Inflammatory macrophage treated with lipopolysaccharide for 1 hour (primary cell): ENCODE results near the gene NUAK1.

ENCODE experiments used
- DNase-seq, 2 donors: peaks; one replicate each; pipeline ENCODE4 v3.0.0-alpha.2; 2020 to 2022

Gene NUAK1

GRCh38 chr12:106080041-106080790, 58.5 kb downstream of the NUAK1 start:
- no peak for DNase-seq

DNA sequence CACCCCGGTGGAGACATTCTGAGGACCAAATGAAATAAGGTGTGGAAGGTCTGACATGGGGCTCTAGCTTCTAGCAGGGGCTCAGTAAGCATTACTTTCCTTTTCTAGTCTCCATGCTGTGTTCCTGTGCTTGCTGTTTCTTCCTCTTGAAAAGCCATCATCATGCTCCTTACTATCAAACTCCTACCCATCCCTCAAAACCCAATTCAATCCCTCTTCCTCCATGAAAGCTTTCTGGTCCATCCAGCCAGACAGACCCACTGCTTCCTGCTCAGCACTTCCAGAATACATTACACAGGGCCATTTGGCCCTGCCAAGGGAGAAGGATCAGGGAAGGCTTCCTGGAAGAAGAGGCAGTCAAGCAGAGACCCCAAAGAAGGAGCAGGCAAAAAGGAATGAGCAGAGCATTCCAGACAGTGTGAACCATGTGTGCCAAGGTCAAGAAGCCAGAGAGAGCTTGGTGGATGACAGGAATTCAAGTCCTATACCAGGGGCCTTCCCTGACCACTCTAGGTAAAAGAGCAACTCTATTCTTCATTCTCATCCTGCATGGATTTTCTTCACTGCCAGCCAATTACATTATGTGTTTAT, 59.5 kb downstream of the NUAK1 start:
- DNase-seq = no peak

GRCh38 chr12:106078358-106079010, 60.3 kb downstream of the NUAK1 start:
- no peak for DNase-seq

DNA sequence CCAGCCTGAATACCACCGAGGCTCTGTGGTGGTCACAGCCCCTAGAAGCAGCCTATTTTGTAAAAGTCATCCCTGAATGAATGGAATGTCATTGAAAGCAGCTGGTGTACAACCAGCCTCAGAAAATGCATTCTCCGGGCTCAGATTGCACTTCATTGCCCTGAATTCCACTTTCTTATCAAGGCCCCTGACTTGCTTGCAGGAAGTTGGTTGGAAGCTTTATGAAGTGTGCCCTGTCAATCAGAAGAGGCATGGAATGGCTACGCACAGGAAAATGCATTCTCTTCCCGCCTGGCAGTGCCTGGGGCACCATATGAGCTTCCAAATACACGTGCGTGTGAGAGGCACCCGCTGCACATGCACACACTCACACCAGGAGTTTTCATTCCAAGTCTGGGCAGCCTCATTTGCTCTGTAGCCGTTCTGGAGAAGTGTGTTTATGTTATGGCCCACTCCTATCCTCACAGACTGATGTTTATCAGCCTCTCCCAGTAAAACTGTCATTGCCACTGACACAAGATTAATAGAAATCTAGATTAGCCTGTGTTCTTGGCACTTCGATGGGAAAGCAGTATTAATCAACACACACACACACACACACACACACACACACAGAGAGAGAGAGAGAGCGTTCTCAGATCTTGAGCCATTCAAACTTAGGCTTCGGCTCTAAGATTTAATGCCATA, 63.9 kb downstream of the NUAK1 start:
- no peak for DNase-seq

DNA sequence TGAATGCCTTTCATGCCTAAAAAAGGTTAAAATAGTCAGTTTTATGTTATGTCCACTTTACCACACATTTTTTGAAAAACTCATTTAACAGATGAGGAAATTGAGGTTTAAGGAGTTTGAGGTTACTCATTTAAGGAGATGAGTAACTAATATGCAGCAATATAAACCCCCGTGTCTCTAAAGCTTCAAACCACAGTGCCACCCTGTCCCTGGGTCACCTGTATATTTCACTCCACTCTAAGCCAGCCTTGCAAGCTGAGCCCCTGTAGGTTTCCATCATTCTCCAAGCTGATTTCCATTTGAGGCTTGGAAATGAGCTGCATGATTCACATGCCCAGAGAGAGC, 64.4 kb downstream of the NUAK1 start:
- DNase-seq = no peak

GRCh38 chr12:106073179-106073578, 65.6 kb downstream of the NUAK1 start:
- no peak for DNase-seq

GRCh38 chr12:106072751-106073150, 66.0 kb downstream of the NUAK1 start:
- DNase-seq = no peak

GRCh38 chr12:106071686-106072085, 67.1 kb downstream of the NUAK1 start:
- no peak for DNase-seq

DNA sequence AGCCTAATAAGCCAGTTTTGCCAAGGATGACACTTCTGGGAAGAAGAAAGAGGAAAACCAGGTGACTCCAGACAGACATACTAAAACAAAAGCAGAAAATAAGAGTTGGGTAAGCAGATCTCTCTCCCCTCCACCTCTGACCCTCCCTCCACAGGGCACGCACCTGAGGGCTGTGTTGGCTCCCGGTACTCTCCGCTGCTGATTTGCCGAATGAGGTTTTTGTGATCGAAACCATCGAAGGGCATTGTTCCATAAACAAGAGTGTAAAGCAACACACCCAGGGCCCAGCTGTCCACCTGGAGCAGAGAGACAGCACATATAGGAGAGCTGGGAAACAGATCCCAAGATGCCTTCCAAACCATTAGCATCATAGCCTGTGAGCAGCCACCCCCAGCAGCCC, 68.1 kb downstream of the NUAK1 start:
- DNase-seq = no peak

DNA sequence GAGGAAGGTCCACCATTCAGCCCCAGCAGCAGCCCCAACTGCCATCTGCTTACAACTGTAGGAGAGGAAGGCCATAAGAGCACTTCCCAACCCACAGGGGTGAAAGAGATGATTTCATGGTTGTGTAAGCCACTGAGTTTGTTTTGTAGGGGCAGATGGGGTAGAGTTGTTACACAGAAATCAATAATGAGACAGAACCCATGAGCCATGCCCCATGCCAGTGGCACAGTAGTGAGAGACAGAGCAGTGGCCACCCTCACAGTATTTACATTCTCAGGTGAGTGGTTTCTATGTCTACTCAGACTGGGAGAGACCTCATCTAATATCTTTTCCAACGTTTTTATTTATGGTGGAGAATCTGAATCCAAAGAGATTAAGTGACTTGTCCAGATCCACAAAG, 68.6 kb downstream of the NUAK1 start:
- no peak for DNase-seq

- no peak for DNase-seq
These were observed 70.5 kb downstream of the NUAK1 start for GRCh38 chr12:106068296-106068695.

DNA sequence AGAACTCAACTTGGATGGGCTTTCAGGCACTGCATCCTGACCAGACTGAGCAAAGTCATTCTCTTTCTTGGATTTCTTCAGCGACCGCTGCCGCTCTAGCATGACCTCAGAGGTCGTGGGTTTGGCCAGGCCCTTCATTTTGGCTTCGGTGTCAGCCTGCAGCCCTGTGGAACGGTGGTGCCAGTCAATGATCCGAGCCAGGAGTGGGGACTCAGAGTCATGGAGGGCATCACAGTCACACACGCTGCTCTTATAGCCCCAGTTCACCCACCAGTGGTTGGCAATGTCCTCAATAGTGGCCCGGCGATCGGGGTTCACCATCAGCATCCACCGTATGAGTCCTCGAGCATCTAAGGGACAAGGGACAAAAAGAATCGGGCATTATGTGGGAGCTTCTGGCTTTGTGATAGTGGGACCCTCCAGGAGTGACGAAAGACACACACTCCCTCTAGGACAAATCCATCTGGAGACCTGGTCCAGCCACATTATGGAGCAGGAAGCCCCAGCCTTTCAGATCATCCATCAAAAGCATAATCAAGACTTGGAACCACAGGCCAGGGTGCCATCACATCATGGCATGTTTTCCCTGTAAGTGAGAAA, 71.0 kb downstream of the NUAK1 start:
- DNase-seq = no peak

DNA sequence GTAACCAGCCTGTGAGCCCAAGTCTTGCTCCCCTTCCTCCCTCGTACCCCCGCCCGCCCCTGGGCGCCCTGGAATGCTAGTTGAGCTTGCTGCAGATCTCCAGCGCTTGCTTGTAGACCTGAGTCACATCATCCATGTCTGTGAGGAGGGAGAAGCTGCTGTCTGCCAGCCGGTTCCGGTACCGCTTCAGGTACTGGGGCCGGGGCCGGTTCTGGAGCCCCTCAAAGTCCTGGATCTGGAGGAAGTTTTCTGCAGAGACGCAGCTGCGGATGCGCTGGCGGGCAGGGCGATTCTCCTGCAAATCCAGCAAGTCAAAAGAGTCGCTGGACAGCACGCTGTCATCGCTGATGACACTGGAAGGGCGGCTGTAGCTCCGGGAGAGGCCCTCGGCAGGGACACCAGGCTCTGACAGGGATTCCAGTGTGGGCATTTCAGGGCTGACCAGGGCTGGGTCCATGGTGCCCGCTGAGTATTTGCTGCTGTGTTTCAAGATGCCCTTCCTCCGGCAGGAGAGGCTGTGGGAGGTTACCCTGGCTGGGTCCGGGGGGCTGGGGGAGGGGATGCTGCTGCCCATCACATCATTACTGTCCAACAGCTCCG, 71.9 kb downstream of the NUAK1 start:
- DNase-seq = no peak

- DNase-seq = no peak
These were observed 72.6 kb downstream of the NUAK1 start for GRCh38 chr12:106066051-106066705.

GRCh38 chr12:106065506-106065905, 73.2 kb downstream of the NUAK1 start:
- no peak for DNase-seq

- DNase-seq = no peak
These were observed 74.1 kb downstream of the NUAK1 start for GRCh38 chr12:106064721-106065021.

- no peak for DNase-seq
These were observed 74.7 kb downstream of the NUAK1 start for GRCh38 chr12:106063826-106064720.

GRCh38 chr12:106062693-106063092, 76.1 kb downstream of the NUAK1 start:
- no peak for DNase-seq

GRCh38 chr12:106058256-106059182, 80.2 kb downstream of the NUAK1 start:
- DNase-seq = no peak

DNA sequence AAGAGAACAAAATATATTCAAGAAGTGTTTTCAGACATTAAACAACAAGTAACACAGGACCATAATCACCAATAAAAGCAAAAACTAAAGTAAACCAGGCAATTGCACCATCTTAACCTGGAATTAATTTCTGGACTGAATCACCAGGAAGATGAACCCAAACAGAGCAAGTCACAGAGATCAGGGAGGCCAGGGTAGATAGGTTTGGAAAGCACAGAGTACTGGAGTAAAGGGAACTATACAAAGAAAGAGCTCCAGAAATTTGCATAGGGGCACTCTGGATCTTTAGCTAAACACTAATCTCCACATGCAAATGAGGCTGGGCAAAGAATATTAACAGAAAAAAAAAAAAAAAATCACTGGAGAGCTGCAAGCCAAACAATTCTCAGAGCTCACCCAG, 84.7 kb downstream of the NUAK1 start:
- no peak for DNase-seq
